ENCODE data around the gene GPSM1. TPM values are rescaled to one million over a fixed set of nuclear protein-coding genes. Genes with fewer than 3 reads are reported as not detected.

GPSM1 gene
- total RNA-seq, 3 donors from 2014 or later, result 2.4 to 15.0 (median 4.2) TPM

DNA sequence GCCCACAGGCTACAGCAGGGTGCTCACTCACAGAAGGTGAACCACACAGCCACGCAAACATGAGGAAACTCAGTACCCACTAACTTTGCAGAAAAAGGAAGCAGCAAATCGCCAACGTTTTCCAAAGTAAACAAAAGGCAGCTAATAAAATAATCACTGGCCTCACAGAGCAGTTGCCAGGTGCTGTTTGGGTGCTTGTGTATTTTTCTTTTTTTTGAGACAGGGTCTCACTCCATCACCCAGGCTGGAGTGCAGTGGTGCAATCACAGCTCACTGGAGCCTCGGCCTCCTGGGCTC, 68.8 kb downstream of the GPSM1 start:
- intact Hi-C loops (cut with DNase I, micrococcal nuclease), result no loop called here
- H3K4me1 ChIP-seq (ENCODE audit: low read depth), result peaks cover 20% of the 10 kb centered on the region
- DNase-seq, result no peak
- no peaks in the 10 kb centered on the region for H3K36me3 ChIP-seq (ENCODE audit: low read depth)
- TF ChIP-seq, protein P1, sequence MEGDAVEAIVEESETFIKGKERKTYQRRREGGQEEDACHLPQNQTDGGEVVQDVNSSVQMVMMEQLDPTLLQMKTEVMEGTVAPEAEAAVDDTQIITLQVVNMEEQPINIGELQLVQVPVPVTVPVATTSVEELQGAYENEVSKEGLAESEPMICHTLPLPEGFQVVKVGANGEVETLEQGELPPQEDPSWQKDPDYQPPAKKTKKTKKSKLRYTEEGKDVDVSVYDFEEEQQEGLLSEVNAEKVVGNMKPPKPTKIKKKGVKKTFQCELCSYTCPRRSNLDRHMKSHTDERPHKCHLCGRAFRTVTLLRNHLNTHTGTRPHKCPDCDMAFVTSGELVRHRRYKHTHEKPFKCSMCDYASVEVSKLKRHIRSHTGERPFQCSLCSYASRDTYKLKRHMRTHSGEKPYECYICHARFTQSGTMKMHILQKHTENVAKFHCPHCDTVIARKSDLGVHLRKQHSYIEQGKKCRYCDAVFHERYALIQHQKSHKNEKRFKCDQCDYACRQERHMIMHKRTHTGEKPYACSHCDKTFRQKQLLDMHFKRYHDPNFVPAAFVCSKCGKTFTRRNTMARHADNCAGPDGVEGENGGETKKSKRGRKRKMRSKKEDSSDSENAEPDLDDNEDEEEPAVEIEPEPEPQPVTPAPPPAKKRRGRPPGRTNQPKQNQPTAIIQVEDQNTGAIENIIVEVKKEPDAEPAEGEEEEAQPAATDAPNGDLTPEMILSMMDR (IDR thresholded peaks at IDR 0.05), result no peak
- no peak overlapping the region for H3K4me3 ChIP-seq
- H3K9me3 ChIP-seq, result no peaks in the 10 kb centered on the region
- ATAC-seq, result peak; percentile 3

DNA sequence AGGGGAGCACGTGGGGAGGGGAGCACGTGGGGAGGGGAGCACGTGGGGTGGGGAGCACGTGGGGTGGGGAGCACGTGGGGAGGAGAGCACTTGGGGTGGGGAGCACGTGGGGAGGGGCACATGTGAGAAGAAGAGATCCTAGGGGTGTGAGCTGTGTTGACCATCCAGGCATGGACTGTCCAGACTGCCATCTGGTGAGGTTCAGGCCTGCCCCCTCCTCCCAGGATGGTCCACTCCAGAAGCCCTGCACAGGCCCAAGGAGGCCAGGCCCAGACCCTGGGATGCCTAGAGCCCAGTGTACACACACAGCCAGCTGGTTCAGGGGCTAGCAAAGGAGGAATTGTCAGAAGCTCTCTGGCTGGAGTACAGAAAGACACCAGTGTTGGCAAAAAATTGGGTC, 70.3 kb downstream of the GPSM1 start:
- Histone ChIP-seq H3K4me3 (no peak overlapping the region), H3K36me3 (ENCODE audit: low read depth) (no peaks in the 10 kb centered on the region), H3K4me1 (ENCODE audit: low read depth) (peaks cover 20% of the 10 kb centered on the region), H3K9me3 (no peaks in the 10 kb centered on the region)
- DNase-seq (no peak), ATAC-seq (no peak)
- intact Hi-C loops (cut with DNase I, micrococcal nuclease), result no loop called here
- TF ChIP-seq, protein P1 (IDR thresholded peaks at IDR 0.05), result no peak

DNA sequence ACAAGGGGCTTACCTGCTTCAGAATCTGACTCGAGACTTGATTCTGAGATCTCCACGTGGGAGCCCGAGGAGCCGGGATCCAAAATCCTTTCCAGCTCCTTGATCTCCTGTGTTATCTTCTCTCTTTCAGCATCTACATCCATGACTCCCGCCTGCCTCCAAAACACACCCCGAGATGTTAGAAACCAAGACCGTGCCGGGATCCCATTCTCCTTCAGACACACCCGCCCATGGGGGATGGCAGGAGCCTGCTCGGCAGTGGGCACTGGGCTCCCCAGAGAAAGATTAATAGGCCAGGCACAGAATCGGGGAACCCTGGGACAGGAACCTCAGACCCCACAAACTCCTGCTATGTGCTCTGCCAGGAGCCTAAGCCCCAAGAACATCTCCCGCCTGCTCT, 70.9 kb downstream of the GPSM1 start:
- Histone ChIP-seq H3K4me1 (ENCODE audit: low read depth) (peaks cover 20% of the 10 kb centered on the region), H3K9me3 (no peaks in the 10 kb centered on the region), H3K36me3 (ENCODE audit: low read depth) (no peaks in the 10 kb centered on the region), H3K4me3 (no peak overlapping the region)
- TF ChIP-seq, protein P1 (IDR thresholded peaks at IDR 0.05), result no peak
- DNase-seq, result no peak
- no peak for ATAC-seq
- intact Hi-C loops (cut with DNase I, micrococcal nuclease), result no loop called here

DNA sequence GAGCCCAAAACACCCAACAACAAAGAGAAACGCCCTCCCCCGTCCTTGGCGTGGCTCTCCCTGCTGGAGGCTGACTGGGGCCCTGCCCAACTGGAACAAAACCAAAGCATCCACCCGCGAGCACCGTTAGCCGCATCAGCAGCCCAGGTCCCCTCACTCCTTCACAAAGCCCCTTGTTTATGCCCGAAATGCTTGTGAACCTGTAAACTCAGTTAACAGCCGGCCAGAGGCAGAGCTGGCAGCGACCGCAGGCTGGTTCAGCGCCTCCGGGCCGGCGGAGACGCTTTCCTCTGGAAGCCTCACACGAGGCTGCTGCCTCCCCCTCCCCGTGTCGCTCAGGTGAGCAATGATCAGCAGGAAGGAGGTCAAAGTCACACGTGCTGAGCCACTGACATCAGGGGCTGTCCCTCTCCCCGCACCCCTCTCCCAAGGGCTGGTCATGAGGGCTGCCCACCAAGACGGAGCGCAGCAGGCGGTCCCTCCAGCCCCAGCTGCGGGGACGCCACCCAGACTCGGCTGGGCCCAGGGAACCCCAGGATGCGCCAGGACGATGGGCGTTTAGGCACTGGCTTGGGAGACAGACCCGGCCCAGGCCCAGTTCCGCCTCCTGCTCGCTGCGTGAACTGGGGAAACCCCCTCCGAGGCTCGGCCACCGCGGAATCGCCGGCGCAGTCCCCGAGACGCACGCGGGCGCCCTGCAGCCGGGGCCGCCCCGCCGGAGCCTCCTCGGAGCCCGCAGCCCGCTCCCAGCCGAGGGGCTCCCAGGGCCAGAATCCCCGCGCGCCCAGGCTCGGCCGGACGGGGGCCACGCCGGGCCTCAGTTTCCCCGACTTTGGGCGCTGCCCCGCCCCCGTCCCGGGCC, 72.1 kb downstream of the GPSM1 start:
- no peaks in the 10 kb centered on the region for H3K36me3 ChIP-seq (ENCODE audit: low read depth)
- peak overlapping the region; percentile 81 for H3K4me3 ChIP-seq
- intact Hi-C loops (cut with DNase I, micrococcal nuclease), result no loop called here
- TF ChIP-seq, protein P1 (IDR thresholded peaks at IDR 0.05), result no peak
- ATAC-seq (peak; percentile 26), DNase-seq (peak in 2 of 3 donors; percentile 14 to 52)
- H3K4me1 ChIP-seq (ENCODE audit: low read depth), result peaks cover 26% of the 10 kb centered on the region
- H3K9me3 ChIP-seq, result no peaks in the 10 kb centered on the region

DNA sequence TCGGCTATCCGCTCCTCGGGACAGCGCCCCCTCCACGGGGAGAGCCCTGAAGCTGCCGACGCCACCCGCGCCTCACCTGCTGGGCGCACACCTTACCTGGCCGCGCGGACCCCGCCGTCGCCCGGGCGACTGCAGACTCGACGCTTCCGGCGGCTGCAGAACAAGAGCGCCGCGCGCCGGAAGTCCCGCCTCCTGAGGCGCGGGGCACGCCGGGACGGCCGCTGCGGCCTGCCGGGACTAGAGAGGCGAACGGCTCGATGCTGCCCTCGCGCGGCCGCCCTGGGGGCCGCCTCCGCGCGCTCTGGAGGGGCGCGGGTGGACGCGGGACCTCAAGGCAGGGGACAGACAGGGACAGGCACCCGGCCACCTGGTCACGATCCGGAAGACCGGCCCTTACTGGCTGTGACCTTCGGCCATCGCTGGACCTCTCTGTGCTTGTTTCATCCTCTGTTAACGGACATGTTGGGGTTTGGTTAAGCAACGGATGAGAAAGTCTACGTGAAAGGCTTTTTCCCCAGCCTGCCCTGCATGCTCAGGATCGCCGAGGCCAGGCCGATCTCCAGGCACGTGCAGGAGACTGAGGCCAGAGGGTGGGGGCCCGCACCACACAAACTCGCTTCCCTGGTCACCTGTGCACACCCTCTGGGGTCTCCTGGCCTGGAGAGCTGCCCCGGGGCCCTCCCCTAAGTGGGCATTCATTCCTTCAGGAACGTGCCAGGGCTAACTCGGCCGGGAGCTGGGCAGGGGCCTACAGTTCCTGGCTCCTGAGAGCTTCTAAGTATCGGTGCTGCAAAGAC, 72.9 kb downstream of the GPSM1 start, which contains the start of gene SNAPC4:
Gene SNAPC4 (minus strand): TSS at position 133 of the 797 bp plus-strand sequence. CDS start 1,742 bp downstream, outside the sequence.
- H3K4me1 ChIP-seq (ENCODE audit: low read depth), result peaks cover 26% of the 10 kb centered on the region
- peak within 1 kb of the TSS; percentile 81 for H3K4me3 ChIP-seq
- H3K9me3 ChIP-seq, result no peaks in the 10 kb centered on the region
- intact Hi-C loops (cut with DNase I, micrococcal nuclease), result no loop called here
- DNase-seq (peak; percentile 87 to 93 (median 92)), ATAC-seq (peak; percentile 94)
- H3K36me3 ChIP-seq (ENCODE audit: low read depth), result no peaks in the 10 kb centered on the region
- TF ChIP-seq, protein P1 (IDR thresholded peaks at IDR 0.05), result peak; percentile 99

All from mucosa of descending colon (tissue), 3 donors.